ENCODE data around the gene SYCP2L. TPM values are rescaled to one million over a fixed set of nuclear protein-coding genes. Genes with fewer than 3 reads are reported as not detected.

The SYCP2L gene
- polyA plus RNA-seq = 0.15 and 4.0 TPM in 2 replicates

GRCh38 chr6:10886691-10887502, at the start of gene SYCP2L:
Gene SYCP2L, plus strand, starts transcription at chr6:10887052. Its CDS starts 75 bp downstream, at chr6:10887127.

DNA sequence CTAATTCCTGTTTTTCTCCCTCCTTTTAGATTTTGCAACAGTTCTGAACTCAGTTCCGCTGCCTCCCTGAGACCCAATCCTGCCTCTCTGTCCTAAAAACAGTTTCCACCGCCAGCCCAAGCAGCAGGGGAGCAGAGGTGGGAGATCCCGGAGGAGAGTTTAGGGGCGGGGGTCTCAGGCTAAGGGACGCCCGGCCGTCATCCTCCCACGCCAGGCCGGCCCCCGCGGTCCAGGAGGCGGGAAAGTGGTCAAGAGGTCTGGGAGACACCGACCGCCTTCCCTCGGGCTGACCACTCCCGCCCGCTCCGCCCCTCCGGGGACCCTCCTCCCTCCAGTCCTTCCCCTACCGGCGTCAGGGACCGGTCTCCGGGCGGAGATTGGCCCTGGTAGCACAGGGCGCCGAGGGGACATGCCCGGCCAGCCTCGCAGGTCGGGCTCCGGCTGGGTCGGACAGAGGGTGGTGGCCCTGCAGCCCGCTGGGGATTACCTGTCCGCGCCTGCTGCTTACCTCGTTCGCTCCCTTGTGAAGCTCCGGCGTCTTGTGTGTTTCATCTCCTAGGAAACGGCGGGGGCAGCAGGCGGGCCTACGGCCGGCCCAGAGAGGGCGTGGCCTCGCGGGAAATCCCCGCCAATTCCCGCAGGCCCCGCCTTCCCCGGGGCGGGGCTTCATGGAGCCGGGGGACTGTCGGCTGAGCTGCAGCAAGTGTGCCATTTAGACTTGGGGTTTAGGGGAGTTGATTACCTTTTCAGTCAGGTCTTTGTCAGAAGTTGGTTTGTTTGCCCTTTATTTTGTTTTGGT, 48.7 kb upstream of the SYCP2L start, which contains the start of gene MAK:
Gene MAK, minus strand, starts transcription at position 545 of the 799 bp plus-strand sequence. CDS start 7,891 bp downstream, outside the sequence.

Other genes starting within 250 kb of the SYCP2L start
- 5.1 and 11.5 TPM in 2 replicates for gene C6orf52, start 192.4 kb upstream of the SYCP2L start, polyA plus RNA-seq
- gene PAK1IP1, start 192.1 kb upstream of the SYCP2L start, polyA plus RNA-seq = 31.1 and 31.7 TPM in 2 replicates
- 226 and 277 TPM in 2 replicates for gene TMEM14C, start 164.0 kb upstream of the SYCP2L start, polyA plus RNA-seq
- 347 and 413 TPM in 2 replicates for gene TMEM14B, start 139.2 kb upstream of the SYCP2L start, polyA plus RNA-seq
- gene MAK, start 48.5 kb upstream of the SYCP2L start, polyA plus RNA-seq = 0.32 TPM in 1 of 2 replicates, not detected in the other
- not detected in 2 replicates for gene GCM2, start 5.0 kb upstream of the SYCP2L start, polyA plus RNA-seq
- 7.6 and 9.4 TPM in 2 replicates for gene ELOVL2, start 157.3 kb downstream of the SYCP2L start, polyA plus RNA-seq
- 81.3 and 93.9 TPM in 2 replicates for gene SMIM13, start 206.8 kb downstream of the SYCP2L start, polyA plus RNA-seq
- gene ERVFRD-1, start 224.7 kb downstream of the SYCP2L start, polyA plus RNA-seq = 0.39 TPM in 1 of 2 replicates, not detected in the other